H9 (cell line): ENCODE data around the gene TMEM182. TPM values are rescaled to one million over a fixed set of nuclear protein-coding genes. Genes with fewer than 3 reads are reported as not detected.

ENCODE experiments used
- DNase-seq: peaks from one replicate; pipeline ENCODE4 v3.0.0-alpha.2; 2017
- H2AFZ ChIP-seq: one replicate; pipeline ENCODE4 v1.6.1; 2013; ENCODE audit warnings: mild to moderate bottlenecking, low read length, control low read depth, moderate library complexity
- H2AK5ac ChIP-seq: 2 replicates; pipeline ENCODE4 v1.6.1; 2013; ENCODE audit warnings: low read length, control low read depth, mixed read lengths; ENCODE audit not compliant: insufficient read length
- H2BK120ac ChIP-seq: one replicate; pipeline ENCODE4 v1.6.1; 2013; ENCODE audit warnings: low read depth, mild to moderate bottlenecking, low read length, control low read depth, inconsistent platforms; ENCODE audit not compliant: poor library complexity, severe bottlenecking
- H2BK12ac ChIP-seq: 2 replicates; pipeline ENCODE4 v1.6.1; 2013; ENCODE audit warnings: low read length, control low read depth, mixed read lengths, low read depth; ENCODE audit not compliant: insufficient read length
- H2BK15ac ChIP-seq: 2 replicates; pipeline ENCODE4 v1.6.1; 2013; ENCODE audit warnings: low read depth, low read length, control low read depth
- H2BK20ac ChIP-seq: one replicate; pipeline ENCODE4 v1.6.1; 2013; ENCODE audit warnings: low read depth, mild to moderate bottlenecking, low read length, control low read depth, inconsistent platforms; ENCODE audit not compliant: poor library complexity, severe bottlenecking
- H2BK5ac ChIP-seq: 2 replicates; pipeline ENCODE4 v1.6.1; 2013; ENCODE audit warnings: low read length, control low read depth, mixed read lengths; ENCODE audit not compliant: insufficient read length
- H3K14ac ChIP-seq: 2 replicates; pipeline ENCODE4 v1.6.1; 2013; ENCODE audit warnings: low read length, control low read depth; ENCODE audit not compliant: insufficient read depth
- H3K18ac ChIP-seq: 2 replicates; pipeline ENCODE4 v1.6.1; 2013; ENCODE audit warnings: low read depth, mild to moderate bottlenecking, mixed read lengths, low read length, control low read depth; ENCODE audit not compliant: insufficient read length
- H3K23ac ChIP-seq: 2 replicates; pipeline ENCODE4 v1.6.1; 2013; ENCODE audit warnings: low read length, control low read depth, mixed read lengths, low read depth; ENCODE audit not compliant: insufficient read length
- H3K23me2 ChIP-seq: 2 replicates; pipeline ENCODE4 v1.6.1; 2013; ENCODE audit warnings: low read depth, mild to moderate bottlenecking, mixed read lengths, low read length, control low read depth; ENCODE audit not compliant: insufficient read length, poor library complexity, severe bottlenecking
- H3K27ac ChIP-seq: 2 replicates; pipeline ENCODE4 v1.5.1; 2013; ENCODE audit warnings: low read length, control low read depth, mixed read lengths, low read depth; ENCODE audit not compliant: insufficient read length
- H3K27me3 ChIP-seq: 2 replicates; pipeline ENCODE4 v1.6.1; 2013; ENCODE audit warnings: low read length, control low read depth, inconsistent platforms; ENCODE audit not compliant: insufficient read depth
- H3K4ac ChIP-seq: 2 replicates; pipeline ENCODE4 v1.6.1; 2013; ENCODE audit warnings: low read depth, mild to moderate bottlenecking, control low read depth, inconsistent platforms, low read length, moderate library complexity
- H3K4me1 ChIP-seq: 2 replicates; pipeline ENCODE4 v1.6.1; 2013; ENCODE audit warnings: low read length, control low read depth, inconsistent platforms; ENCODE audit not compliant: insufficient read depth
- H3K4me2 ChIP-seq: 2 replicates; pipeline ENCODE4 v1.6.1; 2013; ENCODE audit warnings: low read length, control low read depth, mixed read lengths; ENCODE audit not compliant: insufficient read length, insufficient read depth
- H3K56ac ChIP-seq: 2 replicates; pipeline ENCODE4 v1.6.1; 2013; ENCODE audit warnings: low read depth, mild to moderate bottlenecking, mixed read lengths, low read length, control low read depth; ENCODE audit not compliant: insufficient read length
- H3K79me1 ChIP-seq: 2 replicates; pipeline ENCODE4 v1.6.1; 2013; ENCODE audit warnings: low read depth, mild to moderate bottlenecking, moderate library complexity, low read length, control low read depth, inconsistent platforms; ENCODE audit not compliant: insufficient read depth, poor library complexity, severe bottlenecking
- H3K79me2 ChIP-seq: 2 replicates; pipeline ENCODE4 v1.6.1; 2013; ENCODE audit warnings: low read length, control low read depth, inconsistent platforms; ENCODE audit not compliant: insufficient read depth
- H3K9ac ChIP-seq: 2 replicates; pipeline ENCODE4 v1.6.1; 2013; ENCODE audit warnings: low read length, control low read depth, mixed read lengths; ENCODE audit not compliant: insufficient read length; ENCODE audit errors: extremely low read depth
- H3K9me3 ChIP-seq: one replicate; pipeline ENCODE4 v1.6.1; 2013; ENCODE audit warnings: low read depth, low read length, inconsistent platforms; ENCODE audit not compliant: control insufficient read depth
- H3T11ph ChIP-seq: one replicate; pipeline ENCODE4 v1.6.1; 2013; ENCODE audit warnings: mild to moderate bottlenecking, low read length, control low read depth, inconsistent platforms
- H4K20me1 ChIP-seq: one replicate; pipeline ENCODE4 v1.6.1; 2013; ENCODE audit not compliant: control insufficient read depth, insufficient read length, insufficient read depth
- H4K5ac ChIP-seq: 2 replicates; pipeline ENCODE4 v1.6.1; 2013; ENCODE audit warnings: low read depth, mild to moderate bottlenecking, mixed read lengths, low read length, control low read depth; ENCODE audit not compliant: insufficient read length
- H4K8ac ChIP-seq: replicated peaks from 2 replicates; pipeline ENCODE4 v1.6.1; 2013; ENCODE audit warnings: low read length, control low read depth, mixed read lengths, low read depth; ENCODE audit not compliant: insufficient read length
- H4K91ac ChIP-seq: 2 replicates; pipeline ENCODE4 v1.6.1; 2013; ENCODE audit warnings: low read depth, mild to moderate bottlenecking, moderate library complexity, mixed read lengths, low read length, control low read depth; ENCODE audit not compliant: insufficient read length
- H3K27ac Mint-ChIP-seq, 3 experiments: 2 replicates in 2 of 3; 3 replicates in 1 of 3; pipeline ENCODE4 v1.8.0; 2020 to 2021; ENCODE audit warnings: mixed read lengths in 3 of 3, mild to moderate bottlenecking in 1 of 3, moderate library complexity in 1 of 3
- H3K27me3 Mint-ChIP-seq: 2 replicates; pipeline ENCODE4 v1.8.0; 2021; ENCODE audit warnings: low read depth, mild to moderate bottlenecking, moderate library complexity, mixed read lengths
- H3K36me3 Mint-ChIP-seq, 3 experiments: 2 replicates in 2 of 3; 3 replicates in 1 of 3; pipeline ENCODE4 v1.8.0; 2020 to 2021; ENCODE audit warnings: low read depth in 3 of 3, mixed read lengths in 3 of 3; ENCODE audit not compliant: insufficient read depth in 1 of 3
- H3K4me1 Mint-ChIP-seq, 2 experiments: 2 replicates each; pipeline ENCODE4 v1.8.0; 2020; ENCODE audit warnings: mixed read lengths in 2 of 2
- H3K4me3 Mint-ChIP-seq, 2 experiments: 2 replicates in 1 of 2; 3 replicates in 1 of 2; pipeline ENCODE4 v1.8.0; 2020 to 2021; ENCODE audit warnings: mild to moderate bottlenecking in 2 of 2, mixed read lengths in 2 of 2, moderate library complexity in 1 of 2
- H3K9me3 Mint-ChIP-seq, 2 experiments: 2 replicates in 1 of 2; 3 replicates in 1 of 2; pipeline ENCODE4 v1.8.0; 2020; ENCODE audit warnings: mild to moderate bottlenecking in 2 of 2, mixed read lengths in 2 of 2, moderate library complexity in 1 of 2
- CTCF ChIP-seq: fragments of 200-600 bp; sonication (generic); conservative IDR thresholded peaks from 3 replicates; pipeline ENCODE4 v1.8.0; 2021; ENCODE audit warnings: antibody characterized with exemption, mild to moderate bottlenecking
- WGBS: extraction: QIAGEN DNeasy Blood & Tissue Kit; methylation state at CpG from one replicate; pipeline ENCODE4 v1.1.7; 2013; ENCODE audit warnings: missing lambda C conversion rate, low lambda C conversion rate, mixed read lengths; ENCODE audit not compliant: insufficient read length; ENCODE audit errors: extremely low coverage; 5-methylcytosine and 5-hydroxymethylcytosine counted together
- total RNA-seq: library from RNA; stranded (reverse); gene quantifications from 2 replicates; pipeline ENCODE4 v1.2.1, GENCODE V29; 2021

The TMEM182 gene
- total RNA-seq, 1 experiment from 2014 or later = 3.6 TPM

- no peak for TF ChIP-seq CTCF
- Histone ChIP-seq H3K27ac (no peak overlapping the region), H3K4me2 (no peak overlapping the region), H3K4ac (no peak overlapping the region), H3K9ac (no peak overlapping the region), H2AFZ (no peak overlapping the region), H4K8ac (no peak overlapping the region), H2AK5ac (no peak overlapping the region), H3K23me2 (no peaks in the 10 kb centered on the region), H3T11ph (no peak overlapping the region), H3K23ac (no peak overlapping the region), H3K79me2 (no peaks in the 10 kb centered on the region), H4K91ac (no peak overlapping the region), H4K5ac (no peak overlapping the region), H2BK120ac (no peak overlapping the region), H3K79me1 (no peaks in the 10 kb centered on the region), H3K18ac (no peak overlapping the region), H2BK20ac (no peak overlapping the region), H3K4me1 (no peaks in the 10 kb centered on the region; the same call in 1 of the 2 replicates), H2BK15ac (no peak overlapping the region), H2BK5ac (no peak overlapping the region), H3K9me3 (no peaks in the 10 kb centered on the region), H2BK12ac (no peak overlapping the region), H3K14ac (no peak overlapping the region), H4K20me1 (no peaks in the 10 kb centered on the region), H3K56ac (no peak overlapping the region), H3K27me3 (no peaks in the 10 kb centered on the region)
- no peaks in the 10 kb centered on the region for H3K9me3 Mint-ChIP-seq
- H3K36me3 Mint-ChIP-seq = peaks cover 0 to 7% (median 3%) of the 10 kb centered on the region in 3 experiments; a peak in 5 of 7 replicates
- peaks cover 25% of the 10 kb centered on the region in 2 experiments for H3K4me1 Mint-ChIP-seq
- no peaks in the 10 kb centered on the region for H3K27me3 Mint-ChIP-seq
- no peak for DNase-seq
- H3K4me3 Mint-ChIP-seq = no peak overlapping the region
- no CpG with 5 or more reads among the region's 8 CpGs for WGBS
- H3K27ac Mint-ChIP-seq = peak overlapping the region in 1 of 3 experiments; percentile 34; a peak in 1 of 7 replicates
These were observed 27.0 kb downstream of the TMEM182 start for GRCh38 chr2:102788885-102789260.
